OCI-LY7 (cell line): ENCODE results near the gene CDKN1B. TPM values are rescaled to one million over a fixed set of nuclear protein-coding genes. Genes with fewer than 3 reads are reported as not detected.
"Not testable (repeated sequence)": the region's sequence is repeated elsewhere in the genome, so short reads cannot be mapped to it uniquely, and the experiment has no call there.

Experiments
- BruUV-seq: library from RNA; stranded (reverse); fragments of 400-500 nt; replicated peaks from 2 replicates; lab custom pipeline; 2021; lab: Mats Ljungman, UMichigan
- CTCF ChIA-PET: fragments of 300-600 bp; sonication (Branson Sonifier 250); formaldehyde crosslinking; loops from one replicate; lab custom pipeline; 2022; ENCODE audit warnings: antibody characterized with exemption; ENCODE audit not compliant: unreplicated experiment; lab: Charles Lee
- POLR2A ChIA-PET: fragments of 300-600 bp; sonication (Branson Sonifier 250); formaldehyde crosslinking; loops from one replicate; lab custom pipeline; 2022; ENCODE audit warnings: antibody characterized with exemption; lab: Charles Lee
- DNase-seq: peaks from one replicate; pipeline ENCODE4 v3.0.0-alpha.2; 2015; ENCODE audit warnings: low spot score
- H2AFZ ChIP-seq: fragments of 200-600 bp; sonication (generic), shearing (Covaris generic); 2 replicates; pipeline ENCODE4 v1.6.1; 2014; ENCODE audit warnings: mild to moderate bottlenecking, antibody characterized with exemption, low read length, moderate library complexity
- H3K27ac ChIP-seq: fragments of 200-600 bp; sonication (generic); 2 replicates; pipeline ENCODE4 v1.5.1; 2014; ENCODE audit warnings: mixed run types, low read depth, mild to moderate bottlenecking, moderate library complexity, low read length, inconsistent platforms; ENCODE audit not compliant: poor library complexity, severe bottlenecking
- H3K36me3 ChIP-seq: fragments of 200-600 bp; sonication (generic); 2 replicates; pipeline ENCODE4 v1.6.1; 2014; ENCODE audit warnings: mild to moderate bottlenecking, antibody characterized with exemption, low read length, moderate library complexity, mixed read lengths; ENCODE audit not compliant: insufficient read depth
- H3K4me1 ChIP-seq: fragments of 200-600 bp; sonication (generic); 2 replicates; pipeline ENCODE4 v1.5.1; 2014; ENCODE audit warnings: mild to moderate bottlenecking, low read length; ENCODE audit not compliant: insufficient read depth, poor library complexity, severe bottlenecking
- H3K4me2 ChIP-seq: fragments of 200-600 bp; sonication (generic); 2 replicates; pipeline ENCODE4 v1.6.1; 2014; ENCODE audit warnings: mild to moderate bottlenecking, low read length
- H3K4me3 ChIP-seq: fragments of 200-600 bp; sonication (generic); 2 replicates; pipeline ENCODE4 v1.5.1; 2014; ENCODE audit warnings: mild to moderate bottlenecking, low read depth, low read length; ENCODE audit not compliant: poor library complexity, severe bottlenecking
- H3K79me2 ChIP-seq: fragments of 200-600 bp; sonication (generic); 2 replicates; pipeline ENCODE4 v1.6.1; 2016; ENCODE audit warnings: low read depth, mild to moderate bottlenecking, low read length, moderate library complexity, mixed read lengths; ENCODE audit not compliant: insufficient read depth
- H3K9me2 ChIP-seq: fragments of 200-600 bp; sonication (generic); 2 replicates; pipeline ENCODE4 v1.6.1; 2016; ENCODE audit warnings: mild to moderate bottlenecking, low read length, mixed read lengths; ENCODE audit not compliant: insufficient read depth
- H3K9me3 ChIP-seq: fragments of 200-600 bp; sonication (generic); 2 replicates; pipeline ENCODE4 v1.6.1; 2014; ENCODE audit warnings: mild to moderate bottlenecking, mixed run types, low read length, mixed read lengths
- H4K20me1 ChIP-seq: fragments of 200-600 bp; sonication (generic); 2 replicates; pipeline ENCODE4 v1.6.1; 2014; ENCODE audit warnings: mild to moderate bottlenecking, antibody characterized with exemption, low read length, moderate library complexity, mixed read lengths; ENCODE audit not compliant: insufficient read depth
- EZH2phosphoT487 ChIP-seq: fragments of 200-600 bp; sonication (generic); IDR thresholded peaks from 2 replicates; pipeline ENCODE4 v1.6.1; 2018; ENCODE audit warnings: low read depth, borderline replicate concordance, mild to moderate bottlenecking, mixed run types, antibody characterized with exemption, low read length, moderate library complexity, mixed read lengths
- intact Hi-C: fragments of 100-400 bp; cut with micrococcal nuclease; formaldehyde crosslinking; loops from one replicate; pipeline ENCODE4 v1.10.0; 2022; ENCODE audit not compliant: unreplicated experiment
- total RNA-seq, 2 experiments: library from RNA; depleted of rRNA in 1 of 2; stranded (reverse); fragments of >200 nt in 1 of 2; shearing (Covaris generic) in 1 of 2; gene quantifications; 2 replicates each; pipeline ENCODE4 v1.2.3, GENCODE V29; 2014 to 2022
- TF ChIP-seq, protein P1 (sequence below): fragments of 200-600 bp; sonication (generic); conservative IDR thresholded peaks from 2 replicates; pipeline ENCODE4 v1.5.1; 2014; ENCODE audit warnings: mild to moderate bottlenecking, antibody characterized with exemption, low read length, moderate library complexity, mixed read lengths

Gene CDKN1B
- total RNA-seq, 2 experiments from 2014 or later: 45.3 to 59.4 TPM

- Histone ChIP-seq H3K36me3 (peaks cover 31% of the 10 kb centered on the region), H3K9me3 (no peaks in the 10 kb centered on the region), H3K27ac (peak overlapping the region; percentile 72), H3K4me3 (peak overlapping the region; percentile 17), H3K79me2 (peaks cover 21% of the 10 kb centered on the region; the same call in 1 of the 2 replicates), H2AFZ (peak overlapping the region; percentile 63), H3K4me1 (peaks cover 17% of the 10 kb centered on the region), H3K4me2 (peak overlapping the region; percentile 67), H3K9me2 (no peaks in the 10 kb centered on the region), H4K20me1 (0 out of 2 replicates have a peak, but pooled peaks cover 5% of the 10 kb centered on the region)
- intact Hi-C loops: loop anchor here (2.0 kb wide), 2 partner anchors 18 to 360 kb away; no protein-coding TSS in a partner anchor
- ChIA-PET POLR2A (interaction anchor here (0.5 to 4.5 kb wide), 14 partner anchors 10 to 618 kb away, joined by 3 to 43 read pairs (median 4); partner anchors contain the start of gene GPR19), CTCF (interaction anchor here (0.6 to 1.6 kb wide), 8 partner anchors 9 to 174 kb away, joined by 3 to 4 read pairs (median 3); partner anchors contain the start of gene DUSP16)
- BruUV-seq: no TSS peak
- no peak for TF ChIP-seq EZH2phosphoT487
- TF ChIP-seq, protein P1, sequence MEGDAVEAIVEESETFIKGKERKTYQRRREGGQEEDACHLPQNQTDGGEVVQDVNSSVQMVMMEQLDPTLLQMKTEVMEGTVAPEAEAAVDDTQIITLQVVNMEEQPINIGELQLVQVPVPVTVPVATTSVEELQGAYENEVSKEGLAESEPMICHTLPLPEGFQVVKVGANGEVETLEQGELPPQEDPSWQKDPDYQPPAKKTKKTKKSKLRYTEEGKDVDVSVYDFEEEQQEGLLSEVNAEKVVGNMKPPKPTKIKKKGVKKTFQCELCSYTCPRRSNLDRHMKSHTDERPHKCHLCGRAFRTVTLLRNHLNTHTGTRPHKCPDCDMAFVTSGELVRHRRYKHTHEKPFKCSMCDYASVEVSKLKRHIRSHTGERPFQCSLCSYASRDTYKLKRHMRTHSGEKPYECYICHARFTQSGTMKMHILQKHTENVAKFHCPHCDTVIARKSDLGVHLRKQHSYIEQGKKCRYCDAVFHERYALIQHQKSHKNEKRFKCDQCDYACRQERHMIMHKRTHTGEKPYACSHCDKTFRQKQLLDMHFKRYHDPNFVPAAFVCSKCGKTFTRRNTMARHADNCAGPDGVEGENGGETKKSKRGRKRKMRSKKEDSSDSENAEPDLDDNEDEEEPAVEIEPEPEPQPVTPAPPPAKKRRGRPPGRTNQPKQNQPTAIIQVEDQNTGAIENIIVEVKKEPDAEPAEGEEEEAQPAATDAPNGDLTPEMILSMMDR: peak; percentile 95
- DNase-seq: peak; percentile 70
Measured at GRCh38 chr12:12736759-12737676, 19.9 kb downstream of the CDKN1B start.

- H3K4me3 ChIP-seq, H3K27ac ChIP-seq, H2AFZ ChIP-seq, H3K4me2 ChIP-seq, BruUV-seq, H4K20me1 ChIP-seq, DNase-seq, H3K9me3 ChIP-seq, intact Hi-C loops, H3K9me2 ChIP-seq: not testable (repeated sequence)
- Histone ChIP-seq H3K36me3 (peaks cover 32% of the 10 kb centered on the region; the same call in 1 of the 2 replicates), H3K4me1 (peaks cover 17% of the 10 kb centered on the region), H3K79me2 (peaks cover 19% of the 10 kb centered on the region; the same call in 1 of the 2 replicates)
- CTCF ChIA-PET: interaction anchor here (1.6 kb wide), 1 partner anchor 93 kb away, joined by 4 read pairs; no protein-coding TSS in a partner anchor
- POLR2A ChIA-PET: interaction anchor here (0.6 to 4.5 kb wide), 4 partner anchors 12 to 619 kb away, joined by 3 to 43 read pairs (median 14); no protein-coding TSS in a partner anchor
Measured at GRCh38 chr12:12738152-12738551, 21.0 kb downstream of the CDKN1B start.

- peaks cover 7% of the 10 kb centered on the region for H3K4me1 ChIP-seq
- TF ChIP-seq EZH2phosphoT487: no peak
- H3K27ac ChIP-seq: no peak overlapping the region
- no peak overlapping the region for H3K4me3 ChIP-seq
- H3K9me3 ChIP-seq: no peaks in the 10 kb centered on the region
- H3K36me3 ChIP-seq: peaks cover 32% of the 10 kb centered on the region; the same call in 1 of the 2 replicates
- POLR2A ChIA-PET: interaction anchor here (0.6 to 1.0 kb wide), 3 partner anchors 51 to 366 kb away, joined by 3 to 4 read pairs (median 3); no protein-coding TSS in a partner anchor
- DNase-seq: no peak
- CTCF ChIA-PET: no interaction called here
- intact Hi-C loops: no loop called here
- peaks cover 10% of the 10 kb centered on the region; the same call in 1 of the 2 replicates for H3K79me2 ChIP-seq
- no peak overlapping the region for H2AFZ ChIP-seq
- H4K20me1 ChIP-seq: 0 out of 2 replicates have a peak, but pooled peaks cover 5% of the 10 kb centered on the region
- H3K9me2 ChIP-seq: no peaks in the 10 kb centered on the region
- no TSS peak for BruUV-seq
- H3K4me2 ChIP-seq: no peak overlapping the region
Measured at GRCh38 chr12:12741660-12742059, 24.5 kb downstream of the CDKN1B start.
